K562 (cell line): ENCODE measurements around the gene ARHGAP31. TPM values are rescaled to one million over a fixed set of nuclear protein-coding genes. Genes with fewer than 3 reads are reported as not detected.

Experiments used
- ATAC-seq: fragments of 200-7000 bp; cut with Tn5 transposase; 3 replicates; pipeline ENCODE4 v1.9.1; 2020; ENCODE audit warnings: moderate library complexity
- BruUV-seq: library from RNA; stranded (reverse); fragments of 400-500 nt; replicated peaks from 2 replicates; lab custom pipeline; 2021; lab: Mats Ljungman, UMichigan
- CTCF ChIA-PET: fragments of 300-600 bp; formaldehyde crosslinking; extraction: SDS; loops from one replicate; lab custom pipeline; 2021; ENCODE audit warnings: low intra/inter-chr PET ratio; lab: Yijun Ruan, JAX
- POLR2A ChIA-PET: fragments of 300-600, 350-650 bp; sonication (Branson Sonifier 250); formaldehyde crosslinking; extraction: SDS; loops from one replicate; lab custom pipeline; 2021; ENCODE audit warnings: antibody characterized with exemption, inconsistent platforms; lab: Yijun Ruan, JAX
- DNase-seq, 4 experiments: peaks; one replicate each; pipeline versions ENCODE4 v3.0.0 to v3.0.0-alpha.2; 2011 to 2018; ENCODE audit warnings: low spot score in 3 of 4, mixed read lengths in 3 of 4; ENCODE audit errors: extremely low read depth in 1 of 4
- FAIRE-seq: peaks from 2 replicates; lab custom pipeline; 2011; peaks lifted over from hg19 to GRCh38; lab: Jason Lieb, UNC
- H2AFZ ChIP-seq: 2 replicates; pipeline ENCODE4 v1.6.0; 2011; ENCODE audit warnings: low read depth, low read length, control low read depth, inconsistent platforms
- H3K27ac ChIP-seq: fragments of 200-600 bp; 3 replicates; pipeline ENCODE4 v1.8.0; 2011; ENCODE audit warnings: low read depth, mild to moderate bottlenecking, control low read depth, inconsistent platforms, low read length, moderate library complexity, mixed read lengths; ENCODE audit errors: extremely low read depth
- H3K27me3 ChIP-seq, 2 experiments: fragments of 300-600 bp in 1 of 2; 2 replicates in 1 of 2; 3 replicates in 1 of 2; pipeline versions ENCODE4 v1.6.0 to v1.8.0; 2011; ENCODE audit warnings: inconsistent platforms in 2 of 2, low read length in 2 of 2, mild to moderate bottlenecking in 1 of 2, mixed read lengths in 1 of 2, moderate library complexity in 1 of 2; ENCODE audit not compliant: control insufficient read depth in 2 of 2, insufficient read depth in 2 of 2
- H3K36me3 ChIP-seq: fragments of 300-600 bp; 3 replicates; pipeline ENCODE4 v1.8.0; 2011; ENCODE audit warnings: mild to moderate bottlenecking, low read length, inconsistent platforms; ENCODE audit not compliant: control insufficient read depth, insufficient read depth
- H3K4me1 ChIP-seq, 2 experiments: fragments of 200-600 bp in 1 of 2; replicated peaks in 1 of 2; 2 replicates in 1 of 2; 3 replicates in 1 of 2; pipeline versions ENCODE4 v1.5.1 to v1.8.0; 2011; ENCODE audit warnings: inconsistent platforms in 2 of 2, low read length in 2 of 2, mild to moderate bottlenecking in 1 of 2, mixed read lengths in 1 of 2, moderate library complexity in 1 of 2; ENCODE audit not compliant: control insufficient read depth in 2 of 2, insufficient read depth in 2 of 2
- H3K4me2 ChIP-seq: 2 replicates; pipeline ENCODE4 v1.6.1; 2011; ENCODE audit warnings: low read length, control low read depth, inconsistent platforms, mixed read lengths; ENCODE audit not compliant: insufficient read depth
- H3K4me3 ChIP-seq: fragments of 200-600 bp; sonication (generic), shearing (Covaris generic); 2 replicates; pipeline ENCODE4 v1.5.1; 2016; ENCODE audit warnings: control low read depth, inconsistent platforms
- H3K79me2 ChIP-seq: fragments of 200-600 bp; 3 replicates; pipeline ENCODE4 v1.8.0; 2011; ENCODE audit warnings: low read length, inconsistent platforms; ENCODE audit not compliant: control insufficient read depth, insufficient read depth
- H3K9ac ChIP-seq, 2 experiments: 2 replicates each; pipeline versions ENCODE4 v1.6.0 to v1.6.1; 2011; ENCODE audit warnings: low read depth in 2 of 2, low read length in 2 of 2, control low read depth in 1 of 2, inconsistent platforms in 1 of 2, mild to moderate bottlenecking in 1 of 2, mixed read lengths in 1 of 2; ENCODE audit not compliant: insufficient read depth in 1 of 2
- H3K9me1 ChIP-seq: one replicate; pipeline ENCODE4 v1.6.0; 2011; ENCODE audit warnings: inconsistent platforms, mild to moderate bottlenecking, low read length, moderate library complexity; ENCODE audit not compliant: control insufficient read depth, insufficient read depth
- H3K9me3 ChIP-seq: replicated peaks from 2 replicates; pipeline ENCODE4 v1.5.1; 2011; ENCODE audit warnings: low read depth, low read length, inconsistent platforms; ENCODE audit not compliant: control insufficient read depth, insufficient read depth
- H4K20me1 ChIP-seq: replicated peaks from 2 replicates; pipeline ENCODE4 v1.6.1; 2011; ENCODE audit warnings: low read length, inconsistent platforms, mixed read lengths; ENCODE audit not compliant: control insufficient read depth, insufficient read depth
- ASH1L ChIP-seq: fragments of 450-650 bp; IDR thresholded peaks from 2 replicates; pipeline ENCODE4 v1.6.1; 2018; ENCODE audit warnings: borderline replicate concordance, mild to moderate bottlenecking, low read depth; ENCODE audit not compliant: partially characterized antibody
- ATF7 ChIP-seq: fragments of 450-650 bp; IDR thresholded peaks from 2 replicates; pipeline ENCODE4 v1.7.1; 2014; ENCODE audit warnings: mild to moderate bottlenecking, moderate library complexity
- JUND ChIP-seq, 2 experiments: IDR thresholded peaks; 2 replicates in 1 of 2; 3 replicates in 1 of 2; pipeline ENCODE4 v1.6.1; 2011; ENCODE audit warnings: borderline replicate concordance in 2 of 2, low read depth in 2 of 2, low read length in 2 of 2, improper control_type of control experiment in 1 of 2, missing biosample characterization in 1 of 2, missing genetic modification characterization in 1 of 2, missing genetic modification reagents in 1 of 2
- ZBTB11 ChIP-seq, 3 experiments: fragments of 200-800 bp in 1 of 3; fragments of 250-450 bp in 1 of 3; fragments of 450-650 bp in 1 of 3; sonication (Bioruptor Pico) in 1 of 3; sonication (Bioruptor generic) in 1 of 3; formaldehyde crosslinking in 1 of 3; IDR thresholded peaks; 2 replicates each; pipeline versions ENCODE4 v1.6.1 to v1.8.0; 2016 to 2022; ENCODE audit warnings: mild to moderate bottlenecking in 2 of 3, missing genetic modification characterization in 2 of 3, missing compliant biosample characterization in 1 of 3, moderate library complexity in 1 of 3
- ZFP30 ChIP-seq: fragments of 250-450 bp; sonication (Bioruptor Pico); IDR thresholded peaks from 2 replicates; pipeline ENCODE4 v1.8.0; 2022; ENCODE audit warnings: moderate library complexity, mild to moderate bottlenecking, inconsistent platforms, borderline replicate concordance
- ZNF655 ChIP-seq: fragments of 250-450 bp; sonication (Bioruptor Pico); IDR thresholded peaks from 2 replicates; pipeline ENCODE4 v1.5.0; 2021
- WGBS: fragments of 100-300 bp; shearing (Covaris generic); methylation state at CpG from one replicate; pipeline ENCODE4 v1.1.6; 2016; ENCODE audit warnings: low coverage, mixed read lengths; ENCODE audit not compliant: insufficient coverage; ENCODE audit errors: missing lambda C conversion rate; 5-methylcytosine and 5-hydroxymethylcytosine counted together
- in situ Hi-C: fragments of 300-500 bp; cut with MboI; formaldehyde crosslinking; loops from 4 replicates; pipeline ENCODE4 v1.15.0; 2018; ENCODE audit warnings: inconsistent platforms, mixed read lengths
- intact Hi-C: fragments of 100-400 bp; cut with micrococcal nuclease; formaldehyde crosslinking; loops from 2 replicates; pipeline ENCODE4 v1.14.2; 2022
- polyA plus RNA-seq, 8 experiments: library from polyadenylated mRNA; depleted of rRNA in 4 of 8; stranded (reverse) in 5 of 8; unstranded in 3 of 8; fragments of >200 nt; fragmentation: Nextera tagmentation in 2 of 8; fragmentation: Illumina TruSeq in 1 of 8; extraction: Ambion mirVana in 2 of 8; extraction: Trizol in 1 of 8; gene quantifications; 2 replicates each; pipeline versions ENCODE4 v1.2.1 to v1.2.3, GENCODE V29; 2011 to 2014; ENCODE audit warnings: inconsistent platforms in 1 of 8, missing spikeins in 1 of 8
- total RNA-seq, 7 experiments: library from RNA; depleted of rRNA in 6 of 7; stranded (reverse); fragments of >200 nt in 6 of 7; fragmentation: Illumina TruSeq in 2 of 7; extraction: Trizol in 2 of 7; gene quantifications; 2 replicates each; pipeline versions ENCODE4 v1.2.1 to v1.2.3, GENCODE V29; 2011 to 2021; ENCODE audit warnings: low replicate concordance in 1 of 7
- TF ChIP-seq, protein P1 (sequence below): sonication (generic); formaldehyde crosslinking; IDR thresholded peaks from 2 replicates; pipeline ENCODE4 v1.8.1; 2023; ENCODE audit warnings: mild to moderate bottlenecking, missing genetic modification reagents
- TF ChIP-seq, protein P2 (sequence below), 2 experiments: fragments of 450-650 bp in 1 of 2; sonication (generic) in 1 of 2; formaldehyde crosslinking in 1 of 2; IDR thresholded peaks in 1 of 2; conservative IDR thresholded peaks in 1 of 2; 2 replicates each; pipeline versions ENCODE4 v1.6.1 to v1.8.1; 2016 to 2023; ENCODE audit warnings: mild to moderate bottlenecking in 2 of 2, moderate library complexity in 2 of 2, inconsistent platforms in 1 of 2, missing genetic modification reagents in 1 of 2

ARHGAP31 gene
- total and polyA plus RNA-seq, 9 of the 15 experiments (the other 6 are each of a cell fraction or from before 2014, with no cell fraction given) = under 0.01 to 0.13 (median 0.06) TPM; not detected in 5

GRCh38 chr3:119349354-119350041, 55.3 kb downstream of the ARHGAP31 start (continued):
- TF ChIP-seq ZNF655 (CRISPR knock-in tag) (no peak), ASH1L (no peak)

DNA sequence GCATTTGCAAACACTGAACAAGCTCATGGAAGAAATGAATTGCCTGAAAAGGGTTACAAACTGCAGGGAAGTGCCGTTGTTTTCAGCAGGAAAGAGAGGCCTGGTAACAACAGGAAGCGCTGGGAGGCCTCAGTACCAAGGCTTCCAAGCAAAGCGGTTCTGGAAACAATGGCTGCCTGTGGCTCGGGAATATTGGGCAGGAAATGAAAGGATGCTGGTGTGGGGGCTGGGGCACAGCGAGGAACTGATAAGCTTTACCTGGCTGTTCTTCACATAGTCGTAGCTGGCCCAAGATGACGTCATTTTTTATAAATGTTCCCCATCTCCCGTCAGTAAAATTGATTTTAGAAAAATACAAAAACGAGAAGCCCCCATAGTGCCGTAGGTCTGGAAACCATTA, 55.9 kb downstream of the ARHGAP31 start:
- in situ Hi-C loops = no loop called here

More for the DNA sequence above, 55.9 kb downstream of the ARHGAP31 start:
- POLR2A ChIA-PET = no interaction called here
- Histone ChIP-seq H3K79me2 (no peaks in the 10 kb centered on the region), H3K9me3 (no peaks in the 10 kb centered on the region), H3K4me1 (peaks cover 0 to 7% of the 10 kb centered on the region in 2 experiments; a peak in 3 of 5 replicates), H3K9me1 (no peaks in the 10 kb centered on the region), H3K27me3 (peaks cover 3 to 21% of the 10 kb centered on the region in 2 experiments; a peak in 4 of 5 replicates), H3K27ac (no peak overlapping the region), H3K4me2 (no peak overlapping the region), H3K9ac (no peak overlapping the region), H3K4me3 (no peak overlapping the region), H2AFZ (no peak overlapping the region), H3K36me3 (no peaks in the 10 kb centered on the region), H4K20me1 (no peaks in the 10 kb centered on the region)
- intact Hi-C loops = loop anchor here (10.0 kb wide), 1 partner anchor 465 kb away; no protein-coding TSS in a partner anchor
- no TSS peak for BruUV-seq
- DNase-seq (no peak), FAIRE-seq (no peak), ATAC-seq (no peak)
- TF ChIP-seq, protein P1, sequence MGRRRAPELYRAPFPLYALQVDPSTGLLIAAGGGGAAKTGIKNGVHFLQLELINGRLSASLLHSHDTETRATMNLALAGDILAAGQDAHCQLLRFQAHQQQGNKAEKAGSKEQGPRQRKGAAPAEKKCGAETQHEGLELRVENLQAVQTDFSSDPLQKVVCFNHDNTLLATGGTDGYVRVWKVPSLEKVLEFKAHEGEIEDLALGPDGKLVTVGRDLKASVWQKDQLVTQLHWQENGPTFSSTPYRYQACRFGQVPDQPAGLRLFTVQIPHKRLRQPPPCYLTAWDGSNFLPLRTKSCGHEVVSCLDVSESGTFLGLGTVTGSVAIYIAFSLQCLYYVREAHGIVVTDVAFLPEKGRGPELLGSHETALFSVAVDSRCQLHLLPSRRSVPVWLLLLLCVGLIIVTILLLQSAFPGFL (CRISPR knock-in tag) = no peak
- TF ChIP-seq ATF7 (peak; percentile 73; the same call in 1 of the 2 replicates), ZFP30 (CRISPR knock-in tag) (no peak), ZBTB11 (CRISPR knock-in tag; IDR thresholded peaks at IDR 0.05) (no peak), JUND (IDR thresholded peaks at IDR 0.05; ENCODE audit: borderline replicate concordance, low read depth, low read length) (peak; percentile 43; the same call in 1 of the 2 replicates), JUND (tag; IDR thresholded peaks at IDR 0.05; ENCODE audit: borderline replicate concordance, low read depth, low read length) (no peak)
- TF ChIP-seq, protein P2, sequence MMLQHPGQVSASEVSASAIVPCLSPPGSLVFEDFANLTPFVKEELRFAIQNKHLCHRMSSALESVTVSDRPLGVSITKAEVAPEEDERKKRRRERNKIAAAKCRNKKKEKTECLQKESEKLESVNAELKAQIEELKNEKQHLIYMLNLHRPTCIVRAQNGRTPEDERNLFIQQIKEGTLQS (IDR thresholded peaks at IDR 0.05) = peak; percentile 78
- TF ChIP-seq, protein P2 (CRISPR knock-in tag; conservative IDR thresholded peaks at IDR 0.05) = no peak
- WGBS = 1% methylated on average over 10 of the region's 10 CpGs
- CTCF ChIA-PET = no interaction called here
